IMR-90 (cell line): ENCODE results near the gene MYLK4. TPM values are rescaled to one million over a fixed set of nuclear protein-coding genes. Genes with fewer than 3 reads are reported as not detected.

Experiments
- ATAC-seq: fragments of 200-7000 bp; cut with Tn5 transposase; 2 replicates; pipeline ENCODE4 v1.9.1; 2020; ENCODE audit warnings: low read depth, mild to moderate bottlenecking, moderate library complexity
- BruUV-seq: library from RNA; stranded (reverse); fragments of 400-500 nt; replicated peaks from 2 replicates; lab custom pipeline; 2021; lab: Mats Ljungman, UMichigan
- CTCF ChIA-PET: fragments of 300-600 bp; formaldehyde crosslinking; extraction: SDS; loops from one replicate; lab custom pipeline; 2021; ENCODE audit warnings: antibody characterized with exemption; lab: Yijun Ruan, JAX
- POLR2A ChIA-PET: fragments of 300-600 bp; sonication (Branson Sonifier 250); formaldehyde crosslinking; loops from one replicate; lab custom pipeline; 2022; ENCODE audit warnings: antibody characterized with exemption; ENCODE audit not compliant: unreplicated experiment; lab: Charles Lee
- DNase-seq: peaks from one replicate; pipeline ENCODE4 v3.0.0; 2013
- H2AFZ ChIP-seq: replicated peaks from 2 replicates; pipeline ENCODE3; 2013; ENCODE audit warnings: low read length, mild to moderate bottlenecking; ENCODE audit not compliant: poor library complexity
- H2AK5ac ChIP-seq: 2 replicates; pipeline ENCODE4 v1.6.1; 2013; ENCODE audit warnings: low read depth, low read length, inconsistent platforms
- H2AK9ac ChIP-seq: replicated peaks from 2 replicates; pipeline ENCODE3; 2013; ENCODE audit warnings: mild to moderate bottlenecking, low read depth, low read length, moderate library complexity; ENCODE audit not compliant: poor library complexity
- H2BK120ac ChIP-seq: 2 replicates; pipeline ENCODE4 v1.6.1; 2013; ENCODE audit warnings: low read depth, low read length, inconsistent platforms
- H2BK15ac ChIP-seq: 3 replicates; pipeline ENCODE4 v1.6.1; 2013; ENCODE audit warnings: low read depth, low read length, inconsistent platforms
- H2BK20ac ChIP-seq: 2 replicates; pipeline ENCODE4 v1.6.1; 2013; ENCODE audit warnings: low read depth, mild to moderate bottlenecking, inconsistent platforms, low read length, moderate library complexity
- H2BK5ac ChIP-seq: 2 replicates; pipeline ENCODE4 v1.6.1; 2013; ENCODE audit warnings: mild to moderate bottlenecking, low read depth, low read length, inconsistent platforms; ENCODE audit not compliant: poor library complexity, severe bottlenecking
- H3K14ac ChIP-seq: replicated peaks from 2 replicates; pipeline ENCODE4 v1.6.1; 2013; ENCODE audit warnings: low read depth, low read length, inconsistent platforms
- H3K18ac ChIP-seq: 2 replicates; pipeline ENCODE4 v1.6.1; 2013; ENCODE audit warnings: low read depth, low read length, control low read depth
- H3K23ac ChIP-seq: 2 replicates; pipeline ENCODE4 v1.6.1; 2013; ENCODE audit warnings: low read depth, low read length, inconsistent platforms
- H3K27ac ChIP-seq: 2 replicates; pipeline ENCODE4 v1.5.1; 2013; ENCODE audit warnings: mild to moderate bottlenecking, control low read depth, low read length; ENCODE audit not compliant: insufficient read depth
- H3K27me3 ChIP-seq: 2 replicates; pipeline ENCODE4 v1.6.1; 2013; ENCODE audit warnings: low read length; ENCODE audit not compliant: control insufficient read depth, insufficient read depth
- H3K36me3 ChIP-seq: 2 replicates; pipeline ENCODE4 v1.6.1; 2013; ENCODE audit warnings: low read length, mixed read lengths; ENCODE audit not compliant: control insufficient read depth, insufficient read depth
- H3K4ac ChIP-seq: 2 replicates; pipeline ENCODE4 v1.6.1; 2013; ENCODE audit warnings: low read depth, low read length, inconsistent platforms
- H3K4me1 ChIP-seq: 2 replicates; pipeline ENCODE4 v1.6.1; 2013; ENCODE audit warnings: low read length, mixed read lengths; ENCODE audit not compliant: control insufficient read depth, insufficient read depth
- H3K4me2 ChIP-seq: 2 replicates; pipeline ENCODE4 v1.6.1; 2013; ENCODE audit warnings: low read depth, mild to moderate bottlenecking, control low read depth, low read length, moderate library complexity
- H3K4me3 ChIP-seq: 2 replicates; pipeline ENCODE4 v1.5.1; 2013; ENCODE audit warnings: low read depth, mild to moderate bottlenecking, control low read depth, low read length, moderate library complexity; ENCODE audit not compliant: insufficient read depth
- H3K56ac ChIP-seq: 2 replicates; pipeline ENCODE4 v1.6.1; 2013; ENCODE audit warnings: low read length, inconsistent platforms; ENCODE audit not compliant: insufficient read depth; ENCODE audit errors: extremely low read depth
- H3K79me1 ChIP-seq, 2 experiments: 2 replicates each; pipeline ENCODE4 v1.6.1; 2013; ENCODE audit warnings: low read length in 2 of 2, inconsistent platforms in 1 of 2, low read depth in 1 of 2
- H3K9ac ChIP-seq: 2 replicates; pipeline ENCODE4 v1.6.1; 2013; ENCODE audit warnings: low read depth, low read length, control low read depth
- H3K9me1 ChIP-seq: 2 replicates; pipeline ENCODE4 v1.6.1; 2013; ENCODE audit warnings: low read length, inconsistent platforms; ENCODE audit not compliant: insufficient read depth
- H3K9me3 ChIP-seq: 2 replicates; pipeline ENCODE4 v1.6.1; 2013; ENCODE audit warnings: low read length; ENCODE audit not compliant: control insufficient read depth, insufficient read depth
- H4K20me1 ChIP-seq: 2 replicates; pipeline ENCODE4 v1.6.1; 2013; ENCODE audit warnings: low read length, inconsistent platforms; ENCODE audit not compliant: insufficient read depth
- H4K5ac ChIP-seq: 2 replicates; pipeline ENCODE4 v1.6.1; 2013; ENCODE audit warnings: mild to moderate bottlenecking, low read depth, low read length, control low read depth
- H4K8ac ChIP-seq, 2 experiments: 2 replicates each; pipeline ENCODE4 v1.6.1; 2013; ENCODE audit warnings: low read depth in 2 of 2, low read length in 2 of 2, control low read depth in 1 of 2, inconsistent platforms in 1 of 2
- H4K91ac ChIP-seq: 2 replicates; pipeline ENCODE4 v1.6.1; 2013; ENCODE audit warnings: low read depth, low read length, inconsistent platforms; ENCODE audit not compliant: insufficient read depth
- BHLHE40 ChIP-seq: fragments of 150-350 bp; IDR thresholded peaks from 2 replicates; pipeline ENCODE4 v1.6.1; 2016; ENCODE audit warnings: mild to moderate bottlenecking, low read depth, low read length
- CEBPB ChIP-seq: IDR thresholded peaks from 2 replicates; pipeline ENCODE4 v1.6.1; 2012; ENCODE audit warnings: low read depth, low read length, improper control_type of control experiment
- CHD1 ChIP-seq: IDR thresholded peaks from 2 replicates; pipeline ENCODE4 v1.6.1; 2012; ENCODE audit warnings: low read depth, low read length, improper control_type of control experiment
- CTCF ChIP-seq: conservative IDR thresholded peaks from 2 replicates; pipeline ENCODE4 v1.5.1; 2012; ENCODE audit warnings: mild to moderate bottlenecking, low read depth, low read length, improper control_type of control experiment
- FOS ChIP-seq: fragments of 150-350 bp; IDR thresholded peaks from 2 replicates; pipeline ENCODE4 v1.6.1; 2016; ENCODE audit warnings: low read depth, low read length
- MAFK ChIP-seq: IDR thresholded peaks from 2 replicates; pipeline ENCODE4 v1.6.1; 2012; ENCODE audit warnings: low read depth, low read length, improper control_type of control experiment
- MAZ ChIP-seq: IDR thresholded peaks from 2 replicates; pipeline ENCODE4 v1.6.1; 2012; ENCODE audit warnings: low read depth, mild to moderate bottlenecking, low read length, improper control_type of control experiment, moderate library complexity, borderline replicate concordance
- MXI1 ChIP-seq: IDR thresholded peaks from 2 replicates; pipeline ENCODE4 v1.6.1; 2012; ENCODE audit warnings: low read depth, mild to moderate bottlenecking, low read length, moderate library complexity, borderline replicate concordance
- POLR2A ChIP-seq: IDR thresholded peaks from 2 replicates; pipeline ENCODE4 v1.6.1; 2012; ENCODE audit warnings: mild to moderate bottlenecking, low read depth, low read length
- RAD21 ChIP-seq: IDR thresholded peaks from 2 replicates; pipeline ENCODE4 v1.6.1; 2012; ENCODE audit warnings: low read length, improper control_type of control experiment
- RCOR1 ChIP-seq: IDR thresholded peaks from 2 replicates; pipeline ENCODE4 v1.6.1; 2012; ENCODE audit warnings: mild to moderate bottlenecking, low read length, improper control_type of control experiment; ENCODE audit not compliant: insufficient replicate concordance
- RFX5 ChIP-seq: IDR thresholded peaks from 2 replicates; pipeline ENCODE4 v1.8.0; 2012; ENCODE audit warnings: low read depth, mild to moderate bottlenecking, low read length, moderate library complexity
- SMC3 ChIP-seq: fragments of 150-350 bp; IDR thresholded peaks from 2 replicates; pipeline ENCODE4 v1.6.1; 2016; ENCODE audit warnings: low read depth, mild to moderate bottlenecking, antibody characterized with exemption, low read length, moderate library complexity
- USF2 ChIP-seq: fragments of 150-350 bp; IDR thresholded peaks from 2 replicates; pipeline ENCODE4 v1.6.1; 2017; ENCODE audit warnings: mild to moderate bottlenecking, antibody characterized with exemption, low read length, low read depth
- WGBS, 2 experiments: methylation state at CpG; one replicate each; pipeline versions ENCODE4 v1.1.5 to v1.1.7; 2013; ENCODE audit warnings: missing lambda C conversion rate in 2 of 2; ENCODE audit not compliant: insufficient read length in 1 of 2; ENCODE audit errors: extremely low coverage in 2 of 2; 5-methylcytosine and 5-hydroxymethylcytosine counted together
- dilution Hi-C: fragments of 300-500 bp; cut with HindIII; formaldehyde crosslinking; loops from one replicate; pipeline ENCODE4 v1.14.3; 2018; ENCODE audit warnings: low sequenced_read_pairs; ENCODE audit not compliant: unreplicated experiment
- in situ Hi-C: fragments of 300-500 bp; cut with MboI; formaldehyde crosslinking; loops from 3 replicates; pipeline ENCODE4 v1.14.3; 2019; ENCODE audit warnings: low sequenced_read_pairs, inconsistent platforms, mixed read lengths
- intact Hi-C: fragments of 100-400 bp; cut with micrococcal nuclease; formaldehyde crosslinking; loops from 2 replicates; pipeline ENCODE4 v1.10.0; 2022
- polyA plus RNA-seq, 3 experiments: library from polyadenylated mRNA; depleted of rRNA; stranded (reverse); fragments of >200 nt; gene quantifications; 2 replicates each; pipeline ENCODE4 v1.2.3, GENCODE V29; 2012; ENCODE audit warnings: low replicate concordance in 1 of 3
- total RNA-seq: library from RNA; depleted of rRNA; stranded (reverse); fragments of >200 nt; gene quantifications from 2 replicates; pipeline ENCODE4 v1.2.3, GENCODE V29; 2012
- TF ChIP-seq, protein P1 (sequence below): fragments of 150-350 bp; IDR thresholded peaks from 2 replicates; pipeline ENCODE4 v1.6.1; 2016; ENCODE audit warnings: low read depth, mild to moderate bottlenecking, low read length, moderate library complexity, borderline replicate concordance

The MYLK4 gene
- total and polyA plus RNA-seq, 2 of the 4 experiments (the other 2 are of a cell fraction) = under 0.01 to 0.07 TPM

- dilution Hi-C loops (no loop called here), intact Hi-C loops (no loop called here), in situ Hi-C loops (no loop called here)
- Histone ChIP-seq H3K36me3 (no peaks in the 10 kb centered on the region), H3K23ac (no peak overlapping the region), H4K20me1 (no peaks in the 10 kb centered on the region), H2AK5ac (no peak overlapping the region), H2BK5ac (no peak overlapping the region), H3K9me1 (no peaks in the 10 kb centered on the region), H3K4me1 (peaks cover 5% of the 10 kb centered on the region; the same call in 1 of the 2 replicates), H3K14ac (no peak overlapping the region), H3K9ac (no peak overlapping the region), H2AFZ (no peak overlapping the region), H2BK15ac (no peak overlapping the region), H3K27me3 (no peaks in the 10 kb centered on the region), H3K56ac (no peak overlapping the region), H4K91ac (no peak overlapping the region), H4K5ac (no peak overlapping the region), H4K8ac (no peak overlapping the region), H2BK120ac (no peak overlapping the region), H3K27ac (no peak overlapping the region), H3K4ac (no peak overlapping the region), H3K4me3 (no peak overlapping the region), H3K4me2 (no peak overlapping the region), H3K18ac (no peak overlapping the region), H2AK9ac (no peak overlapping the region), H3K9me3 (no peaks in the 10 kb centered on the region), H2BK20ac (no peak overlapping the region), H3K79me1 (no peaks in the 10 kb centered on the region)
- no CpG with 5 or more reads among the region's 5 CpGs for WGBS, 2 experiments
- BruUV-seq = no TSS peak
- DNase-seq (no peak), ATAC-seq (no peak)
- POLR2A ChIA-PET = interaction anchor here (0.6 kb wide), 1 partner anchor 10 kb away, joined by 5 read pairs; no protein-coding TSS in a partner anchor
- TF ChIP-seq USF2 (no peak), CEBPB (no peak), BHLHE40 (no peak), FOS (no peak), MAZ (no peak), SMC3 (no peak), CTCF (no peak), MAFK (no peak), RAD21 (no peak), MXI1 (no peak), RFX5 (no peak), CHD1 (no peak), RCOR1 (no peak), POLR2A (no peak)
- TF ChIP-seq, protein P1, sequence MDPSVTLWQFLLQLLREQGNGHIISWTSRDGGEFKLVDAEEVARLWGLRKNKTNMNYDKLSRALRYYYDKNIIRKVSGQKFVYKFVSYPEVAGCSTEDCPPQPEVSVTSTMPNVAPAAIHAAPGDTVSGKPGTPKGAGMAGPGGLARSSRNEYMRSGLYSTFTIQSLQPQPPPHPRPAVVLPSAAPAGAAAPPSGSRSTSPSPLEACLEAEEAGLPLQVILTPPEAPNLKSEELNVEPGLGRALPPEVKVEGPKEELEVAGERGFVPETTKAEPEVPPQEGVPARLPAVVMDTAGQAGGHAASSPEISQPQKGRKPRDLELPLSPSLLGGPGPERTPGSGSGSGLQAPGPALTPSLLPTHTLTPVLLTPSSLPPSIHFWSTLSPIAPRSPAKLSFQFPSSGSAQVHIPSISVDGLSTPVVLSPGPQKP = no peak
- CTCF ChIA-PET = no interaction called here
Measured at GRCh38 chr6:2659381-2659780, 91.3 kb downstream of the MYLK4 start.
